SK-N-MC (cell line): ENCODE data around the gene MAPT.

Experiments
- DNase-seq: peaks from one replicate; pipeline ENCODE4 v3.0.0-alpha.2; 2011; ENCODE audit warnings: low read depth, low spot score
- H3K27ac ChIP-seq: fragments of 200-600 bp; sonication (generic); 2 replicates; pipeline ENCODE4 v1.5.1; 2016; ENCODE audit warnings: mixed run types
- H3K36me3 ChIP-seq: fragments of 200-600 bp; sonication (generic); 2 replicates; pipeline ENCODE4 v1.6.1; 2017; ENCODE audit warnings: antibody characterized with exemption, low read length, mixed read lengths; ENCODE audit not compliant: insufficient read depth
- H3K4me3 ChIP-seq: fragments of 200-600 bp; sonication (generic); 2 replicates; pipeline ENCODE4 v1.5.1; 2016
- H3K9ac ChIP-seq: fragments of 200-600 bp; sonication (generic); 2 replicates; pipeline ENCODE4 v1.8.0; 2017; ENCODE audit warnings: mixed run types, mixed read lengths; ENCODE audit not compliant: insufficient read length
- H3K9me3 ChIP-seq: fragments of 200-600 bp; sonication (generic); 2 replicates; pipeline ENCODE4 v1.6.1; 2017; ENCODE audit warnings: low read depth, mild to moderate bottlenecking, antibody characterized with exemption, low read length, moderate library complexity, mixed read lengths
- EZH2 ChIP-seq: fragments of 200-600 bp; sonication (generic); IDR thresholded peaks from one replicate; pipeline ENCODE4 v1.6.1; 2017; ENCODE audit warnings: antibody characterized with exemption
- FOXP2 ChIP-seq: optimal IDR thresholded peaks from 2 replicates; pipeline ENCODE3; 2011; ENCODE audit warnings: mild to moderate bottlenecking, moderate library complexity; ENCODE audit not compliant: insufficient read depth; ENCODE audit errors: extremely low read length, control extremely low read depth
- POLR2AphosphoS5 ChIP-seq: IDR thresholded peaks from 2 replicates; pipeline ENCODE4 v1.6.1; 2012; ENCODE audit warnings: mild to moderate bottlenecking, low read depth, low read length, borderline replicate concordance

MAPT gene

DNA sequence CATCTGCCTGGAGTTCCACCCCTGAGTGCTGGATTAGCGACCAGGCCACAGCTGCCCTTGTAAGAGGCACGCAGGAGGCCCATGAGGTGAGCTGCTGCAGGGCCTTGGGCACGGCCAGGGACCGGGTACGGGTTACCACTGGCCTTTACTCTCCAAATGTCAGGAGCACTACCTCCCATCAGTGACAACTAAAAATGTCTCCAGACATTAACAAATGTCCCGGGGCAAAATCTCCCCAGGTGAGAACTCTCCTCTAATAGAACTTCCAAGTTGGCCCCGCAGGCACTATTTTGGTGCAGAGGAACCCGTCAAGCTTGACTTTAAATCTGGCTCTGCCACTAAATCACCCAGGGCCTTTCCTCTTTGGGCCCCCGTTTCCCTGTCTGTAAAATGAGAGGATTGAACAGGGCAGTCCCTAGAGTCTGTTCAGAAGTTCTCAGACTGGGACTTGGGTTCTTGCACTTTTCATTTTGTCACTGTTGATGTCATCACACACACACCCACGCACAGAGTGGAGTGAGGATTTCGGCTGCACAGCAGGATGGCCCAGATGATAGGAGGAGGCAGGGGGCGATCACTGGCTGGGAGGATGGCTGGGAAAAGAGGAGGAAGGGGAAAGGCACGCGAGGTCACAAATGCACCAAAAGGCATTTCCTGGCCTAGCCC lies 24.5 kb upstream of the MAPT start:
- Histone ChIP-seq H3K27ac (peak overlapping the region; percentile 94), H3K9ac (peak overlapping the region; percentile 7), H3K4me3 (0 out of 2 replicates have a peak overlapping the region, but pooled peaks have one; percentile 21), H3K9me3 (no peaks in the 10 kb centered on the region), H3K36me3 (no peaks in the 10 kb centered on the region)
- DNase-seq = no peak
- TF ChIP-seq EZH2 (no peak), FOXP2 (no peak), POLR2AphosphoS5 (no peak)

DNA sequence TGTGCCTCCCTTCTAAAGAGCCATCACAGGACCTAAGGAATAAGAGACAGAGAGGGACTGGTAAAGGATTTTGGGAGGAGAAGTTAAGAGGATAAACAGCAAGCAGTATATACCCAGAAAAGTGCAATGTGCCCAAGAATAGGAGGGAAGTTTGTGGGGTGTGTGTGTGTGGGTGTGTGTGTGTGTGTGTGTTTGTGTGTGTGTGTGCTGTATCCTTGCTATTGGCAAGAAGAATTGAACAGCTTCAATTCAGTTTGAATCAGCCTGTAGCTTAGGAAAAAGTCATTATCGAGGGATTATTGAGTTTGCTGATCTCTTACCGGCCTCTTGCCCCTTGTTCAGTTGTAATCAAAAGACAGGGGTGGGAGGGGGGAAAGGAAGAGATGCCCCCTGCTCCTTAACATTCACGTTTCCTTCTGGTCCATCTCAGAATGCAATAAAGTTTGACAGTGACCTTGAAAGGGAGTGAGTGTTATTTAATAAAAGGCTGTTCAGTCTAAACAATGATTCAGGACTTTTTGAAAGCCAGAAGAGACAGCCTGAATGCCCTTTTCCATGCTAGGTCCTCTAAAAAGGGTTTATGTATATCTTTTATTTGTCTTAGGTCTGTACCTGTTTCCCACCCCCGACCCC lies 23.9 kb upstream of the MAPT start:
- DNase-seq = no peak
- H3K36me3 ChIP-seq = no peaks in the 10 kb centered on the region
- H3K9ac ChIP-seq = peak overlapping the region; percentile 35
- no peak for TF ChIP-seq POLR2AphosphoS5
- TF ChIP-seq FOXP2 = no peak
- no peak for TF ChIP-seq EZH2
- H3K27ac ChIP-seq = peak overlapping the region; percentile 94
- no peaks in the 10 kb centered on the region for H3K9me3 ChIP-seq
- 0 out of 2 replicates have a peak overlapping the region, but pooled peaks have one; percentile 21 for H3K4me3 ChIP-seq

DNA sequence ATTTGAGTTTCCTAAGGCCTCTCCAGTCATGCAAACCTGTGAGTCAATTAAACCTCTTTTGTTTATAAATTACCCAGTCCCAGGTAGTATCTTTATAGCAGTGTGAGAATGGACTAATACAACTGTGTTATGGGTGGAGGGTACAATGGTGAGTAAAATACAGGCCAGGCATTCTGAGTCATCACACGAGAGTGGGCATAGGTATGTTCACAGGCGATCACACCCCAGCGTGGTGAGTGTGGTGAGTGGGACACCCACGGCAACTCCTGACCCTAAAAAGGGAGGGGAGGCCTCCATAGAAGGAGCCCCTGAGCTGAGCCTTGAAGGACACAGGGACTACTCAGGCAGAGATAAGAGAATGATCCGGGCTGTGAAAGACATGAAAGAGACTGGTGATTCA lies 22.6 kb upstream of the MAPT start:
- no peak for DNase-seq
- Histone ChIP-seq H3K36me3 (no peaks in the 10 kb centered on the region), H3K4me3 (no peak overlapping the region), H3K27ac (no peak overlapping the region), H3K9me3 (no peaks in the 10 kb centered on the region), H3K9ac (no peak overlapping the region)
- no peak for TF ChIP-seq POLR2AphosphoS5
- no peak for TF ChIP-seq EZH2
- no peak for TF ChIP-seq FOXP2

- TF ChIP-seq FOXP2 (peak; percentile 90), POLR2AphosphoS5 (peak; percentile 56; the same call in 1 of the 2 replicates), EZH2 (no peak)
- H3K9ac ChIP-seq = peak overlapping the region; percentile 2
- no peaks in the 10 kb centered on the region for H3K36me3 ChIP-seq
- DNase-seq = peak; percentile 64
- H3K4me3 ChIP-seq = peak overlapping the region; percentile 66
- no peaks in the 10 kb centered on the region for H3K9me3 ChIP-seq
- peak overlapping the region; percentile 88 for H3K27ac ChIP-seq
Observed at GRCh38 chr17:45873728-45874127, 20.6 kb upstream of the MAPT start.

GRCh38 chr17:45874151-45874550 lies 20.2 kb upstream of the MAPT start:
- Histone ChIP-seq H3K36me3 (no peaks in the 10 kb centered on the region), H3K27ac (peak overlapping the region; percentile 88), H3K9ac (peak overlapping the region; percentile 2), H3K4me3 (peak overlapping the region; percentile 66), H3K9me3 (no peaks in the 10 kb centered on the region)
- DNase-seq = no peak
- TF ChIP-seq EZH2 = no peak
- no peak for TF ChIP-seq FOXP2
- TF ChIP-seq POLR2AphosphoS5 = no peak

GRCh38 chr17:45876539-45876938 lies 17.8 kb upstream of the MAPT start:
- H3K27ac ChIP-seq = no peak overlapping the region
- no peak overlapping the region for H3K9ac ChIP-seq
- no peak for DNase-seq
- no peaks in the 10 kb centered on the region for H3K36me3 ChIP-seq
- no peaks in the 10 kb centered on the region for H3K9me3 ChIP-seq
- TF ChIP-seq EZH2 (no peak), POLR2AphosphoS5 (no peak), FOXP2 (no peak)
- H3K4me3 ChIP-seq = no peak overlapping the region

GRCh38 chr17:45877467-45877866 lies 16.9 kb upstream of the MAPT start:
- H3K9ac ChIP-seq = no peak overlapping the region
- H3K9me3 ChIP-seq = no peaks in the 10 kb centered on the region
- no peak overlapping the region for H3K4me3 ChIP-seq
- no peak for DNase-seq
- no peak overlapping the region for H3K27ac ChIP-seq
- no peak for TF ChIP-seq EZH2
- no peak for TF ChIP-seq FOXP2
- TF ChIP-seq POLR2AphosphoS5 = no peak
- H3K36me3 ChIP-seq = no peaks in the 10 kb centered on the region

DNA sequence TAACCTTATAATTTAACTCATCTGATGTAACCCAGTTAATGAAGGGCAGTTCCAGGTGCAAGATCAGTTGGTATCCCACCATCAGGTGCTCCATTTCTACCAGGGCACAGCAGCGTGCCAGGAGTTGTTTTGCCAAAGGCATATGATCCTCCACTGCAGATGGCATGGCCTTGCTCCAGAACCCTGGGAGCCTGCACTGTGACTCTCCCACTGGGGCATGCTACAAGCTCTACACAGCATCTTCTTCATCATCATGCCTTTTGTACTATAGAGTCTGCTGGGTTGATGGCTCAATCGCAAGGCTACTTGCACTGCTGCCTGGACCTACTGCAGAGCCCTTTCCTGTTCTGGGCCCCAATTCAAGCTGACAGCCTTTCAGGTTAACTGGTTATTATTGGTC lies 11.3 kb upstream of the MAPT start:
- H3K36me3 ChIP-seq = no peaks in the 10 kb centered on the region
- no peak overlapping the region for H3K4me3 ChIP-seq
- no peak for DNase-seq
- H3K27ac ChIP-seq = no peak overlapping the region
- H3K9me3 ChIP-seq = no peaks in the 10 kb centered on the region
- TF ChIP-seq EZH2 = no peak
- TF ChIP-seq FOXP2 = no peak
- no peak for TF ChIP-seq POLR2AphosphoS5
- no peak overlapping the region for H3K9ac ChIP-seq

DNA sequence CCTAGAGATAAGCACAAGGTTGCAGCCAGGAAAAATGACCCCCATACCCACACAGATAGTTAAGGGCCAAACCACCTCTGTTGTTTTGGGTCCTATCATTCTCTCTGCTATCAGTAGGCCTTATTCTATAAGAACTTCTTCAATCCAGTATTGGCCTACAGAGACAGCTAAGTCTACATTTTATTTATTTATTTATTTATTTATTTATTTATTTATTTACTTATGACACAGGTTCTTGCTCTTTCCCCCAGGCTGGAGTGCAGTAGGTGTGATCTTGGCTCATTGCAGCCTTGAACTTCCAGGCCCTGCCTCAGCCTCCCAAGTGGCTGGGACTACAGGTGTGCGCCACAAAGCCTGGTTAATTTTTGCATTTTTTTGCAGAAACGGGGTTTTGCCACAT lies 7.5 kb upstream of the MAPT start:
- H3K36me3 ChIP-seq = no peaks in the 10 kb centered on the region
- no peak overlapping the region for H3K4me3 ChIP-seq
- no peak for DNase-seq
- no peak overlapping the region for H3K9ac ChIP-seq
- H3K9me3 ChIP-seq = no peaks in the 10 kb centered on the region
- TF ChIP-seq POLR2AphosphoS5 (no peak), FOXP2 (no peak), EZH2 (no peak)
- H3K27ac ChIP-seq = no peak overlapping the region

DNA sequence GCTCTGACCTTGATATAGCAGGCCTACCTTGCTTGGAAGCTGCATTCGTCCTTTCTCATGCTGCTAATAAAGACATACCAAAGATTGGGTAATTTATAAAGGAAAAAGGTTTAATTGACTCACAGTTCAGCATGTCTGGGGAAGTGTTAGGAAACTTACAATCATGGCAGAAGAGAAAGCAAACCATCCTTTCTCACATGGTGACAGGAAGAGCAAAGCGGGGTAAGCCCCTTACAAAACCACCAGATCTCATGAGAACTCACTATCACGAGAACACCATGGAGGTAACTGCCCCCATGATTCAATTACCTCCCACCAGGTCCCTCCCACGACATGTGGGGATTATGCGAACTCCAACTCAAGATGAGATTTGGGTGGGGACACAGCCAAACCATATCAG lies 6.0 kb upstream of the MAPT start:
- no peaks in the 10 kb centered on the region for H3K9me3 ChIP-seq
- no peak overlapping the region for H3K4me3 ChIP-seq
- no peak overlapping the region for H3K27ac ChIP-seq
- TF ChIP-seq EZH2 = no peak
- no peak for TF ChIP-seq POLR2AphosphoS5
- no peak for TF ChIP-seq FOXP2
- H3K36me3 ChIP-seq = no peaks in the 10 kb centered on the region
- no peak overlapping the region for H3K9ac ChIP-seq
- DNase-seq = no peak
